K562 (cell line): ENCODE results near the gene UBL7. TPM values are rescaled to one million over a fixed set of nuclear protein-coding genes. Genes with fewer than 3 reads are reported as not detected.

Source experiments
- CEBPG ChIP-seq, 3 experiments: fragments of 200-800 bp in 1 of 3; sonication (Bioruptor generic) in 1 of 3; sonication (generic) in 1 of 3; formaldehyde crosslinking in 1 of 3; IDR thresholded peaks in 2 of 3; conservative IDR thresholded peaks in 1 of 3; 2 replicates each; pipeline versions ENCODE4 v1.6.1 to v1.8.0; 2016 to 2022; ENCODE audit warnings: missing compliant biosample characterization in 2 of 3, missing genetic modification characterization in 2 of 3, mild to moderate bottlenecking in 1 of 3, missing genetic modification reagents in 1 of 3
- CREBBP ChIP-seq: IDR thresholded peaks from one replicate; pipeline ENCODE4 v1.6.1; 2012; ENCODE audit warnings: low read depth, mild to moderate bottlenecking, control low read depth, inconsistent platforms, low read length
- CSDE1 ChIP-seq, 2 experiments: fragments of 450-650 bp; IDR thresholded peaks; 2 replicates each; pipeline ENCODE4 v1.6.1; 2016; ENCODE audit warnings: mild to moderate bottlenecking in 1 of 2
- DIDO1 ChIP-seq: fragments of 450-650 bp; IDR thresholded peaks from 2 replicates; pipeline ENCODE4 v1.6.1; 2016; ENCODE audit warnings: low read depth, missing biosample characterization, missing genetic modification characterization
- MAZ ChIP-seq, 2 experiments: fragments of 450-650 bp in 1 of 2; sonication (generic) in 1 of 2; formaldehyde crosslinking; IDR thresholded peaks in 1 of 2; conservative IDR thresholded peaks in 1 of 2; 2 replicates each; pipeline versions ENCODE4 v1.4.0 to v1.5.0; 2020; ENCODE audit warnings: mild to moderate bottlenecking in 1 of 2, missing genetic modification reagents in 1 of 2
- NCOA1 ChIP-seq: fragments of 450-650 bp; IDR thresholded peaks from 2 replicates; pipeline ENCODE4 v1.6.1; 2016; ENCODE audit warnings: low read depth
- NFYB ChIP-seq: IDR thresholded peaks from 2 replicates; pipeline ENCODE4 v1.6.1; 2011; ENCODE audit warnings: mild to moderate bottlenecking, moderate library complexity; ENCODE audit not compliant: insufficient read length; ENCODE audit errors: extremely low read depth
- POLR2AphosphoS5 ChIP-seq: IDR thresholded peaks from 2 replicates; pipeline ENCODE4 v1.6.1; 2011; ENCODE audit warnings: mild to moderate bottlenecking, low read depth, low read length, moderate library complexity; ENCODE audit not compliant: control insufficient read depth, insufficient read depth
- POU5F1 ChIP-seq: fragments of 150-350 bp; IDR thresholded peaks from 2 replicates; pipeline ENCODE4 v1.6.1; 2014; ENCODE audit warnings: borderline replicate concordance, low read length, low read depth, mild to moderate bottlenecking; ENCODE audit not compliant: partially characterized antibody
- SETDB1 ChIP-seq: IDR thresholded peaks from one replicate; pipeline ENCODE4 v1.6.1; 2012; ENCODE audit warnings: low read length, control low read depth, inconsistent platforms
- SMARCA4 ChIP-seq: fragments of 450-650 bp; IDR thresholded peaks from 2 replicates; pipeline ENCODE4 v1.6.1; 2016
- TAF1 ChIP-seq: IDR thresholded peaks from 2 replicates; pipeline ENCODE4 v1.6.1; 2011; ENCODE audit warnings: mild to moderate bottlenecking, low read length, moderate library complexity; ENCODE audit not compliant: insufficient read depth, control insufficient read depth, severe bottlenecking; ENCODE audit errors: extremely low read depth
- TBL1XR1 ChIP-seq, 2 experiments: IDR thresholded peaks; 2 replicates each; pipeline ENCODE4 v1.6.1; 2012; ENCODE audit warnings: improper control_type of control experiment in 2 of 2, low read length in 2 of 2, mild to moderate bottlenecking in 1 of 2
- TRIM24 ChIP-seq, 2 experiments: fragments of 450-650 bp; IDR thresholded peaks; 2 replicates each; pipeline ENCODE4 v1.6.1; 2016
- XRCC4 ChIP-seq: IDR thresholded peaks from one replicate; pipeline ENCODE4 v1.6.1; 2011; ENCODE audit not compliant: insufficient read depth, insufficient read length; ENCODE audit errors: extremely low read depth
- ZNF134 ChIP-seq: fragments of 250-450 bp; sonication (Bioruptor Pico); conservative IDR thresholded peaks from 2 replicates; pipeline ENCODE4 v1.4.0; 2020
- polyA plus RNA-seq, 8 experiments: library from polyadenylated mRNA; depleted of rRNA in 4 of 8; stranded (reverse) in 5 of 8; unstranded in 3 of 8; fragments of >200 nt; fragmentation: Nextera tagmentation in 2 of 8; fragmentation: Illumina TruSeq in 1 of 8; extraction: Ambion mirVana in 2 of 8; extraction: Trizol in 1 of 8; gene quantifications; 2 replicates each; pipeline versions ENCODE4 v1.2.1 to v1.2.3, GENCODE V29; 2011 to 2014; ENCODE audit warnings: inconsistent platforms in 1 of 8, missing spikeins in 1 of 8
- total RNA-seq, 7 experiments: library from RNA; depleted of rRNA in 6 of 7; stranded (reverse); fragments of >200 nt in 6 of 7; fragmentation: Illumina TruSeq in 2 of 7; extraction: Trizol in 2 of 7; gene quantifications; 2 replicates each; pipeline versions ENCODE4 v1.2.1 to v1.2.3, GENCODE V29; 2011 to 2021; ENCODE audit warnings: low replicate concordance in 1 of 7
- TF ChIP-seq, protein P1 (sequence below): sonication (generic); formaldehyde crosslinking; IDR thresholded peaks from 2 replicates; pipeline ENCODE4 v1.8.0; 2022; ENCODE audit warnings: mild to moderate bottlenecking, low read depth, missing genetic modification reagents
- TF ChIP-seq, protein P2 (sequence below): fragments of 250-450 bp; sonication (Bioruptor Pico); IDR thresholded peaks from 2 replicates; pipeline ENCODE4 v1.4.0; 2020; ENCODE audit warnings: mild to moderate bottlenecking, moderate library complexity
- TF ChIP-seq, protein P3 (sequence below): fragments of 250-450 bp; sonication (Bioruptor Pico); IDR thresholded peaks from 2 replicates; pipeline ENCODE4 v1.5.1; 2021; ENCODE audit warnings: mild to moderate bottlenecking
- TF ChIP-seq, protein P4 (sequence below): fragments of 200-800 bp; sonication (Bioruptor generic); IDR thresholded peaks from 2 replicates; pipeline ENCODE4 v1.6.1; 2017; ENCODE audit warnings: missing genetic modification characterization, missing compliant biosample characterization

Gene UBL7
- total and polyA plus RNA-seq, 9 of the 15 experiments (the other 6 are each of a cell fraction or from before 2014, with no cell fraction given), result 19.2 to 63.4 (median 44.9) TPM

DNA sequence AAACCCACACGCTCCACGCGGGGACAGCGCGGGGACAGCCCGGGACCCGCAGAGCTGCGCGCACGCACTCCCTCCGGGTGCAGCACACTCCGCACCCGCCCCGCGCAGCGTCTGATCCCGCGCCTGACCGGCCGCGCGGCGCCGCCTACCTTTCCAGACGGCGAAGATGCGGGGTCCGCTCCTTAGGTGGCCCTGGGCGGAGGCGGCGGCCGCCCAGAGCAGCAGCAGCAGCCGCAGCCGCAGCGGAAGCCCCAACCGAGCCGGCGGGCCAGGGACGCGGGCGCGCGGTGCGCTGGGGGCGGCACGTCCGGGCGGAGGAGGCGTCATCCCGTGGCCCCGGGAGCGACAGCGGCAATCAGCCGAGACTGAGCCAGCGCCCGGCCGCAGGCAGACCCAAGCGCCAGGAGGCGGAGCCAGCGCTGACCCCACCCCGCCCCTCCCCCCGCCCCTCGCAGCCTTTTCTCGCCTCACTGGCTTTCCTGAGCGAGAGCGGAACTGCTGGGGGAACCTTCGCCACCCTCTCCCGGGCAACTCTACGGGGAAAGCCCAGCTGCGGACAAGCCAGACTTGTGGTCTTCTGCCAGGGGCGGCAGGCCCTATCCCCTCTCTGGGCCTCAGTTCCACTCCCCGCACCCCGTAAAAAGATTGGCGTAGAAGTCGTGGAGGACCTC, 27.2 kb downstream of the UBL7 start, which contains the start of gene SEMA7A (continued):
- TF ChIP-seq, protein P1, sequence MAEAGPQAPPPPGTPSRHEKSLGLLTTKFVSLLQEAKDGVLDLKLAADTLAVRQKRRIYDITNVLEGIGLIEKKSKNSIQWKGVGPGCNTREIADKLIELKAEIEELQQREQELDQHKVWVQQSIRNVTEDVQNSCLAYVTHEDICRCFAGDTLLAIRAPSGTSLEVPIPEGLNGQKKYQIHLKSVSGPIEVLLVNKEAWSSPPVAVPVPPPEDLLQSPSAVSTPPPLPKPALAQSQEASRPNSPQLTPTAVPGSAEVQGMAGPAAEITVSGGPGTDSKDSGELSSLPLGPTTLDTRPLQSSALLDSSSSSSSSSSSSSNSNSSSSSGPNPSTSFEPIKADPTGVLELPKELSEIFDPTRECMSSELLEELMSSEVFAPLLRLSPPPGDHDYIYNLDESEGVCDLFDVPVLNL (CRISPR knock-in tag), result no peak
- TF ChIP-seq XRCC4 (no peak), TBL1XR1 (IDR thresholded peaks at IDR 0.05; ENCODE audit: low read length in 2 of 2) (no peak), MAZ (CRISPR knock-in tag; conservative IDR thresholded peaks at IDR 0.05 in 1 of 2, IDR thresholded peaks at IDR 0.05 in 1 of 2) (peak in 1 of 2 experiments; percentile 17; a peak in 3 of 4 replicates), ZNF134 (CRISPR knock-in tag) (no peak), POLR2AphosphoS5 (no peak), NFYB (no peak), CREBBP (no peak), NCOA1 (no peak), TRIM24 (IDR thresholded peaks at IDR 0.05) (no peak), CEBPG (CRISPR knock-in tag; IDR thresholded peaks at IDR 0.05) (no peak), CEBPG (tag; conservative IDR thresholded peaks at IDR 0.05 in 1 of 2, IDR thresholded peaks at IDR 0.05 in 1 of 2) (no peak), SMARCA4 (no peak), POU5F1 (no peak), TAF1 (peak; percentile 60), CSDE1 (IDR thresholded peaks at IDR 0.05) (no peak), DIDO1 (tag) (no peak), SETDB1 (no peak)
- TF ChIP-seq, protein P2, sequence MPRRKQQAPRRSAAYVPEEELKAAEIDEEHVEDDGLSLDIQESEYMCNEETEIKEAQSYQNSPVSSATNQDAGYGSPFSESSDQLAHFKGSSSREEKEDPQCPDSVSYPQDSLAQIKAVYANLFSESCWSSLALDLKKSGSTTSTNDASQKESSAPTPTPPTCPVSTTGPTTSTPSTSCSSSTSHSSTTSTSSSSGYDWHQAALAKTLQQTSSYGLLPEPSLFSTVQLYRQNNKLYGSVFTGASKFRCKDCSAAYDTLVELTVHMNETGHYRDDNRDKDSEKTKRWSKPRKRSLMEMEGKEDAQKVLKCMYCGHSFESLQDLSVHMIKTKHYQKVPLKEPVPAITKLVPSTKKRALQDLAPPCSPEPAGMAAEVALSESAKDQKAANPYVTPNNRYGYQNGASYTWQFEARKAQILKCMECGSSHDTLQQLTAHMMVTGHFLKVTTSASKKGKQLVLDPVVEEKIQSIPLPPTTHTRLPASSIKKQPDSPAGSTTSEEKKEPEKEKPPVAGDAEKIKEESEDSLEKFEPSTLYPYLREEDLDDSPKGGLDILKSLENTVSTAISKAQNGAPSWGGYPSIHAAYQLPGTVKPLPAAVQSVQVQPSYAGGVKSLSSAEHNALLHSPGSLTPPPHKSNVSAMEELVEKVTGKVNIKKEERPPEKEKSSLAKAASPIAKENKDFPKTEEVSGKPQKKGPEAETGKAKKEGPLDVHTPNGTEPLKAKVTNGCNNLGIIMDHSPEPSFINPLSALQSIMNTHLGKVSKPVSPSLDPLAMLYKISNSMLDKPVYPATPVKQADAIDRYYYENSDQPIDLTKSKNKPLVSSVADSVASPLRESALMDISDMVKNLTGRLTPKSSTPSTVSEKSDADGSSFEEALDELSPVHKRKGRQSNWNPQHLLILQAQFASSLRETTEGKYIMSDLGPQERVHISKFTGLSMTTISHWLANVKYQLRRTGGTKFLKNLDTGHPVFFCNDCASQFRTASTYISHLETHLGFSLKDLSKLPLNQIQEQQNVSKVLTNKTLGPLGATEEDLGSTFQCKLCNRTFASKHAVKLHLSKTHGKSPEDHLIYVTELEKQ (CRISPR knock-in tag), result 0 out of 2 replicates have a peak, but pooled peaks have one; percentile 12
- TF ChIP-seq, protein P3, sequence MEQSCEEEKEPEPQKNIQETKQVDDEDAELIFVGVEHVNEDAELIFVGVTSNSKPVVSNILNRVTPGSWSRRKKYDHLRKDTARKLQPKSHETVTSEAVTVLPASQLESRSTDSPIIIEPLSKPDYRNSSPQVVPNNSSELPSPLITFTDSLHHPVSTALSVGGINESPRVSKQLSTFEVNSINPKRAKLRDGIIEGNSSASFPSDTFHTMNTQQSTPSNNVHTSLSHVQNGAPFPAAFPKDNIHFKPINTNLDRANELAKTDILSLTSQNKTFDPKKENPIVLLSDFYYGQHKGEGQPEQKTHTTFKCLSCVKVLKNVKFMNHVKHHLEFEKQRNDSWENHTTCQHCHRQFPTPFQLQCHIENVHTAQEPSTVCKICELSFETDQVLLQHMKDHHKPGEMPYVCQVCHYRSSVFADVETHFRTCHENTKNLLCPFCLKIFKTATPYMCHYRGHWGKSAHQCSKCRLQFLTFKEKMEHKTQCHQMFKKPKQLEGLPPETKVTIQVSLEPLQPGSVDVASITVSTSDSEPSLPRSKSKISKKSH (CRISPR knock-in tag), result no peak
- TF ChIP-seq, protein P4, sequence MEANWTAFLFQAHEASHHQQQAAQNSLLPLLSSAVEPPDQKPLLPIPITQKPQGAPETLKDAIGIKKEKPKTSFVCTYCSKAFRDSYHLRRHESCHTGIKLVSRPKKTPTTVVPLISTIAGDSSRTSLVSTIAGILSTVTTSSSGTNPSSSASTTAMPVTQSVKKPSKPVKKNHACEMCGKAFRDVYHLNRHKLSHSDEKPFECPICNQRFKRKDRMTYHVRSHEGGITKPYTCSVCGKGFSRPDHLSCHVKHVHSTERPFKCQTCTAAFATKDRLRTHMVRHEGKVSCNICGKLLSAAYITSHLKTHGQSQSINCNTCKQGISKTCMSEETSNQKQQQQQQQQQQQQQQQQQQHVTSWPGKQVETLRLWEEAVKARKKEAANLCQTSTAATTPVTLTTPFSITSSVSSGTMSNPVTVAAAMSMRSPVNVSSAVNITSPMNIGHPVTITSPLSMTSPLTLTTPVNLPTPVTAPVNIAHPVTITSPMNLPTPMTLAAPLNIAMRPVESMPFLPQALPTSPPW (CRISPR knock-in tag), result peak; percentile 81
